Heart left ventricle (tissue), 16 donors: ENCODE measurements around the gene PIK3AP1. TPM values are rescaled to one million over a fixed set of nuclear protein-coding genes. Genes with fewer than 3 reads are reported as not detected.

Experiments
- ATAC-seq, 4 donors: fragments of 200-7000 bp; cut with Tn5 transposase; one replicate each; pipeline ENCODE4 v1.9.1; 2020 to 2022; ENCODE audit warnings: moderate library complexity in 4 of 4, mild to moderate bottlenecking in 3 of 4, moderate number of reproducible peaks in 1 of 4
- DNase-seq, 5 donors: peaks; one replicate each; pipeline ENCODE4 v3.0.0-alpha.2; 2020
- H3K27ac ChIP-seq, 12 donors: fragments of 200-600 bp; sonication (generic) in 4 of 12; one replicate each; pipeline versions ENCODE4 v1.5.0 to v1.8.0; 2016 to 2022; ENCODE audit warnings: mild to moderate bottlenecking in 2 of 12
- H3K27me3 ChIP-seq, 9 donors: fragments of 200-600 bp; sonication (generic) in 2 of 9; one replicate each; pipeline versions ENCODE4 v1.5.1 to v1.8.0; 2016 to 2022; ENCODE audit warnings: mild to moderate bottlenecking in 3 of 9
- H3K36me3 ChIP-seq, 9 donors: fragments of 200-600 bp; sonication (generic) in 2 of 9; one replicate each; pipeline versions ENCODE4 v1.5.0 to v1.8.0; 2018 to 2022; ENCODE audit warnings: mild to moderate bottlenecking in 2 of 9
- H3K4me1 ChIP-seq, 12 donors: fragments of 200-600 bp; sonication (generic) in 4 of 12; one replicate each; pipeline versions ENCODE4 v1.5.0 to v1.8.0; 2016 to 2022; ENCODE audit warnings: mild to moderate bottlenecking in 3 of 12
- H3K4me3 ChIP-seq, 12 donors: fragments of 200-600 bp; sonication (generic) in 4 of 12; one replicate each; pipeline versions ENCODE4 v1.5.0 to v1.8.0; 2017 to 2022; ENCODE audit warnings: mild to moderate bottlenecking in 9 of 12, moderate library complexity in 4 of 12
- H3K9me3 ChIP-seq, 12 donors: fragments of 200-600 bp; sonication (generic) in 4 of 12; one replicate each; pipeline versions ENCODE4 v1.5.0 to v1.8.0; 2016 to 2022; ENCODE audit warnings: mild to moderate bottlenecking in 1 of 12
- CTCF ChIP-seq, 12 donors: fragments of 200-600 bp; sonication (generic) in 4 of 12; IDR thresholded peaks; one replicate each; pipeline versions ENCODE4 v1.5.0 to v1.8.0; 2018 to 2022; ENCODE audit warnings: antibody characterized with exemption in 12 of 12, mild to moderate bottlenecking in 5 of 12
- POLR2A ChIP-seq, 2 donors: fragments of 450-650 bp; IDR thresholded peaks; one replicate each; pipeline ENCODE4 v1.6.1; 2017; ENCODE audit warnings: antibody characterized with exemption in 2 of 2, mild to moderate bottlenecking in 2 of 2, moderate library complexity in 2 of 2
- whole genome bisulfite sequencing, 4 donors: extraction: QIAGEN DNeasy Blood & Tissue Kit in 2 of 4; methylation state at CpG; one replicate each; pipeline versions ENCODE4 v1.1.5 to v1.1.7; 2013 to 2018; 5-methylcytosine and 5-hydroxymethylcytosine counted together
- intact Hi-C, 10 donors: fragments of 100-400 bp; cut with DNase I; formaldehyde crosslinking; loops; one replicate each; pipeline versions ENCODE4 v1.11.1 to v1.14.2; 2022
- long read RNA-seq, 3 donors: library from polyadenylated mRNA; unstranded; transcript quantifications; one replicate each; pipeline ENCODE4 v2.0.0, GENCODE V29; 2020 to 2021
- polyA plus RNA-seq, 2 donors: library from polyadenylated mRNA; stranded (reverse); fragments of 200-250 nt; gene quantifications; one replicate each; pipeline ENCODE4 v1.2.3, GENCODE V29; 2013
- total RNA-seq, 9 donors: library from RNA; depleted of rRNA in 2 of 9; stranded (reverse); fragments of >200 nt in 2 of 9; fragmentation: NEBNext Ultra II Directional in 3 of 9; extraction: Animal tissue kit (Norgen Biotek cat#: 25700) in 3 of 9; gene quantifications; one replicate each; pipeline versions ENCODE4 v1.1.0 to v1.2.4, GENCODE V29; 2016 to 2023
- donor health status: ischemic (EF 13 %, LVEDD 7.1; RV severe dilation, severe dysfunction).
- donor health status: healthy with polysubstance abuse.
- donor health status: DM: no; HTN: yes; CAD: no.
- donor health status: DM: no; HTN: no; CAD: no.
- donor health status: ischemic (EF 25% LVEDD 6.9; RV normal size, moderate dysfunction).
- donor health status: ischemic (EF 25% LVEDD 5.7; RV mildly dilated, moderate dysfunction).
- donor health status: healthy.
- donor health status: DM: yes; HTN: yes; CAD: no.
- donor health status: ischemic (EF 35%, LVEDD 5.7; RV mildly dilated, moderate dysfunction).
- donor health status: nonischemic (EF 11% LVEDD 7.7; RV severe dilation, severe dysfunction).
- donor health status: DM: yes; HTN: yes; CAD: no.
- donor health status: PGD.
- donor health status: ischemic (EF 29% LVEDD 5.4; RV normal size, mild dysfunction).
- donor health status: nonischemic (EF 23%, LVEDD 6.1; RV moderate dilation, normal function).

Gene PIK3AP1, protein sequence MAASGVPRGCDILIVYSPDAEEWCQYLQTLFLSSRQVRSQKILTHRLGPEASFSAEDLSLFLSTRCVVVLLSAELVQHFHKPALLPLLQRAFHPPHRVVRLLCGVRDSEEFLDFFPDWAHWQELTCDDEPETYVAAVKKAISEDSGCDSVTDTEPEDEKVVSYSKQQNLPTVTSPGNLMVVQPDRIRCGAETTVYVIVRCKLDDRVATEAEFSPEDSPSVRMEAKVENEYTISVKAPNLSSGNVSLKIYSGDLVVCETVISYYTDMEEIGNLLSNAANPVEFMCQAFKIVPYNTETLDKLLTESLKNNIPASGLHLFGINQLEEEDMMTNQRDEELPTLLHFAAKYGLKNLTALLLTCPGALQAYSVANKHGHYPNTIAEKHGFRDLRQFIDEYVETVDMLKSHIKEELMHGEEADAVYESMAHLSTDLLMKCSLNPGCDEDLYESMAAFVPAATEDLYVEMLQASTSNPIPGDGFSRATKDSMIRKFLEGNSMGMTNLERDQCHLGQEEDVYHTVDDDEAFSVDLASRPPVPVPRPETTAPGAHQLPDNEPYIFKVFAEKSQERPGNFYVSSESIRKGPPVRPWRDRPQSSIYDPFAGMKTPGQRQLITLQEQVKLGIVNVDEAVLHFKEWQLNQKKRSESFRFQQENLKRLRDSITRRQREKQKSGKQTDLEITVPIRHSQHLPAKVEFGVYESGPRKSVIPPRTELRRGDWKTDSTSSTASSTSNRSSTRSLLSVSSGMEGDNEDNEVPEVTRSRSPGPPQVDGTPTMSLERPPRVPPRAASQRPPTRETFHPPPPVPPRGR
- total RNA-seq: 10 to 100 TPM in 2 of 9 donors, 1 to 10 TPM in 7; 1.4 to 37.9 (median 6.1) TPM
- 1 to 10 TPM; 1.3 to 1.8 TPM for polyA plus RNA-seq
- long read RNA-seq, donor 1, full-length matches to known transcripts: 4 of 4 reads
- long read RNA-seq, donor 1, partial matches to known transcripts: 0 of 4 reads
- long read RNA-seq, donor 1, other reads (novel, unspliced or antisense): 0 of 4 reads
- long read RNA-seq, donor 2, full-length matches to known transcripts: 1 of 1 reads
- long read RNA-seq, donor 2, partial matches to known transcripts: 0 of 1 reads
- long read RNA-seq, donor 2, other reads (novel, unspliced or antisense): 0 of 1 reads
- long read RNA-seq, donor 3, full-length matches to known transcripts: 4 of 8 reads
- long read RNA-seq, donor 3, partial matches to known transcripts: 1 of 8 reads
- long read RNA-seq, donor 3, other reads (novel, unspliced or antisense): 3 of 8 reads

GRCh38 chr10:96720422-96721206, at the start of gene PIK3AP1:
Gene PIK3AP1, minus strand, starts transcription at chr10:96720514. Its CDS starts 120 bp downstream, at chr10:96720394.
- WGBS, 4 donors: 3 to 15% (median 3%) methylated on average over 7 to 52 of the region's 52 CpGs
- intact Hi-C loops: loop anchor here in 1 of 10 donors (10.0 kb wide), 1 partner anchor 76 kb away; no protein-coding TSS in a partner anchor
- Histone ChIP-seq H3K4me1 (peaks cover 0 to 33% (median 5%) of the 10 kb centered on the region in 12 donors), H3K27me3 (peaks cover 0 to 9% (median 0%) of the 10 kb centered on the region in 9 donors), H3K4me3 (peak within 1 kb of the TSS; percentile 37 to 75 (median 58)), H3K27ac (peak within 1 kb of the TSS in 8 of 12 donors; percentile 1 to 89 (median 38)), H3K36me3 (no peaks in the 10 kb centered on the region), H3K9me3 (no peaks in the 10 kb centered on the region)
- TF ChIP-seq POLR2A (IDR thresholded peaks at IDR 0.05) (peak in 1 of 2 donors; percentile 24), CTCF (IDR thresholded peaks at IDR 0.05) (no peak)
- DNase-seq (peak; percentile 53 to 87 (median 64)), ATAC-seq (peak in 3 of 4 donors; percentile 71 to 90 (median 90))

GRCh38 chr10:96768136-96768535, 47.8 kb upstream of the PIK3AP1 start:
- Histone ChIP-seq H3K27me3 (no peaks in the 10 kb centered on the region), H3K4me1 (no peaks in the 10 kb centered on the region), H3K27ac (no peak overlapping the region), H3K36me3 (no peaks in the 10 kb centered on the region), H3K4me3 (no peak overlapping the region), H3K9me3 (peaks cover 0 to 17% (median 5%) of the 10 kb centered on the region in 12 donors)
- ATAC-seq: no peak
- no peak for DNase-seq
- TF ChIP-seq CTCF (IDR thresholded peaks at IDR 0.05): no peak
- TF ChIP-seq POLR2A (IDR thresholded peaks at IDR 0.05): no peak
- 91 to 93% (median 93%) methylated on average over 11 of the region's 11 CpGs for WGBS, 4 donors
- intact Hi-C loops: loop anchor here in 7 of 10 donors (5.0 to 10.0 kb wide), 5 partner anchors 57 to 447 kb away; no protein-coding TSS in a partner anchor

- intact Hi-C loops: loop anchor here in 7 of 10 donors (5.0 to 10.0 kb wide), 5 partner anchors 57 to 447 kb away; no protein-coding TSS in a partner anchor
- no peaks in the 10 kb centered on the region for H3K4me1 ChIP-seq
- H3K27me3 ChIP-seq: no peaks in the 10 kb centered on the region
- 76 to 87% (median 87%) methylated on average over 2 of the region's 2 CpGs for WGBS, 4 donors
- DNase-seq: no peak
- TF ChIP-seq CTCF (IDR thresholded peaks at IDR 0.05) (no peak), POLR2A (IDR thresholded peaks at IDR 0.05) (no peak)
- H3K36me3 ChIP-seq: no peaks in the 10 kb centered on the region
- peaks cover 0 to 12% (median 3%) of the 10 kb centered on the region in 12 donors for H3K9me3 ChIP-seq
- H3K27ac ChIP-seq: no peak overlapping the region
- H3K4me3 ChIP-seq: no peak overlapping the region
- ATAC-seq: no peak
Measured at GRCh38 chr10:96767611-96768010, 47.3 kb upstream of the PIK3AP1 start.
